ENCODE measurements around the gene SLCO2A1.
A peak's percentile ranks its signal among the peaks of the same experiment; 100 is the strongest.

The SLCO2A1 gene

DNA sequence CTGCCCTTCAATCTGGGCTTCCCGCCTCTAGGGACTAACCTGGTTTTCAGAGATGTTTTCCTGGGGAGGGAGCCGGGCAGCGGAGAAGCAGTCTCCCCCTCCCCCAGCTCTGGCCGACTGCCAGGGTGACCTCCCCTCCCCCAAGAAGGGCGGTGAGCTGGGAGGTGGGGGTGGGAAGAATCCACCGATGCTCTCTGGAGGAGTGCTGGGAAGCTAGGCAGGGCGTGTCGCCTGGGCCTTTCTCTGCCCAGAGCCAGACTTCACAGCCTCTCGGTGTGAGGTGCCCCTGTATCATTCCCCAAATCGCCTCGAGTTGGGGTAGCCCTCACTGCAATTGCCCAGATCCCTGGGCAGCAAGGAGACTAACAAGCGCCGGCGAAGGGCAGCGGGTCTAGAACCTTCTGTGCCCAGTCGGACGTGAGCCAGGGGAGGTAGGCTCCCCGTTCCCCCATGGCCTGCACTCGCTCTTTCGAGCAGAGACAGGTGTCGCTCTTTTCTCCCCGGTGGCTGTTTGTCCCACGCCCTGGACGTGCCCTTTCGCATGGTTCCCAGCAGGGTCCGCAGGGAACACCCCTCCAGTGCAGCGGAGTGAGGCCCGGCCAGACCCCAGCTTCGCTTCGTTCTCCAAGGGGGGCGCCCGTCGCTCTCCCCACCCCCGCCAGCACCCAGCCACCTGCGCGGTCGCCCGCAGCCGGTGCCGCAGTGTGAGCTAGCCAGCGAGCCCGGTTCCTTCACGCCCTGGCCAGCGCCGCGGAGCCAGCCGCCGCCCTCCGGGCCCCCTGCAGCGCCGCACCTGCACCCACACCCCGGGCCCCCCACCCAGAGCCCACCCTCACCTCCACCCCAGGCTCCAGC, 135.1 kb downstream of the SLCO2A1 start:
- DNase-seq, result no peak

DNA sequence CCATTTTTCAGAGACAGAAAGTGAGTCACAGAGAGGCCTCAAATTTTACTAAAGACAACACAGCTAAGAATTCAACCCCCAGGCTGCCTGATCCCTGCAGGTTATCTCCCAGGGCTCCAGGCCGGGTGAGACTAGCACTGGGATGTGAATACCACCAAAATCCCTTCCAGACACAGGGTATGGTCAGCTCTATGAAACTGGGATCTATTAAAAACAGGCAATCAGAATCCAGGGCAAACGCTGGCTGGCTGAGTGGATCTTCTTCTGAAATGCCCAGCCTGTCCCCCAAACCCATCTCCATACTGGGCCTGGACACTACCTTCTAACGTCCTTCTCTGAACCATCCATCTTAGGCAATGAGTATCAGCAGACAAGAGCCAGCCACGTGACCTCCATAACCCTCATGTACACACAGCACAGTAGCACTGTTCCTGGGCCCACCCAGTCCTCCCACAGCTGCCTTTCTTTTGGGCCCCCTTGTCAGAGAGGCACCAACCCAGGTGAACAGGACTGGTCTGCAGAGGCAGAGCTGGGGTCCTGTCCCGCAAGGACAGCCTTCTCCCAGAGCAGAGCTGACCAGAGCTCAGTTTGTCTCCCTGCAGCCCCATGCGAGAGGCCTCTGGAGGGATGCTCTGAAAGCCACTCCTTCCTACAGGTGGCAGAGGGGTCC, 135.9 kb downstream of the SLCO2A1 start:
- DNase-seq, result no peak

DNA sequence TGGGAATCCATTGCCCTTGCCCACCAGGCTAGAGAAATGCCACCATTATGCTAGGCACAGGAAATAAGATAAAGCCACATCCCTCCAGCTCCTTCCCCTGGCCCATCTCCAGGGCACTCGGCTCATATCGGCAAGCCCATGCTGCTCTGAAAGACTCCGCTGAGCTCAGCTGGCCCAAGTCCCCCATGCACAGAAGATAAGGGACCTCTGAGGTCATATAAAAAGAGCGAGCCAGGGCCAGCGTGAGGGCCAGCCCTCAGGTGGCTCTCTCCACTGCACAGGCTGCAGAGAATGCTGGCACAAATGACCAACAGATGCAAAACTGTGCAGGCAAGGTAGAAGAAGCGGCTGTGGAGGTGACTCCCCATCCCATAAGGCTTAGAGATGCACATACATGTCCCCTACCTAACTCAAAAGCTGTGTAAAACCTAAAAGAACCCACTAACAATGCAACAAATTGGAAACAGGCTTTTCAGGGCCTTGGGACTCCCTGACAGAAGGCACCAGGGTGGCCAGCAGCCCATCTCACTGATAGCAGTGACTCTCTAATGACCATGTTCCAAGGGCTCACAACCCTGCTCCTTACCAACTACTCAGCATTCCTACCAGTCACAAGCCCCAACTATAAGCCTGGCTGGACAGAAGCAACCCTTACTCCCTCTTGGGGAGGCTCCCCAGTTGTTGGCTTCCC, 137.0 kb downstream of the SLCO2A1 start:
- no peak for DNase-seq

DNA sequence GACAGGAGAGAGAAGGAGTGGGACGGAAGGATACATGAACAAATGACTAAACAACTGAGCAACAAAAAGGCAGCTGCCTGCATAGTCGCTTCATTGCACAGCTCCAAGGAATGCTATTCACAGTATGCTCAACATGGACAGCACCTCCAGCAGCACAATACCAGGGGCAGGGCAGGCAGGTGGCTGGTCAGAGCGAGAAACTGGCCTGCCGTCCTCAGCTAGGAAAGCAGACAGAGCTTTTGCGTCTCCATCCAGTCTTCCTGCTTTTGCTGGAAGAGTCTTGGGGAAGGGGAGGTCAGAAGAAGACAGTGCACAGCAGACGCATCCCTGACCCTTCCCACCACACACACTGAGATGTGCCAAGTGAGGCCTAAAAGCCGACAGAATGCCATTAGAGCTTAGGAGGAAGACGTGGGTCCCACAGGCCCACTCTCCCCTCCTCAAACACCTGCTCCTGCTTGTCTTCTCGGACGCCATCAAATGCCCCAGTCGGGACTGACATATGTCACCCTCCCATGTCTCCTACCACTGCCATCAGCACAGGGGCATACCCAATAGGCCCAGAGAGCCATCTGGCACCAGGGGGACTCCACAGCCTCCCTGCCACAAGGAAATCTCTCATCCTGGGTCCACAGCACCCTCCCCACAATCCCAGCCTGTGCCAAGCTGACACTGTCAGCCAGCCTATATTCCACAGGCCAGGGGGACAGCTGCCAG, 137.9 kb downstream of the SLCO2A1 start:
- DNase-seq, result no peak

DNA sequence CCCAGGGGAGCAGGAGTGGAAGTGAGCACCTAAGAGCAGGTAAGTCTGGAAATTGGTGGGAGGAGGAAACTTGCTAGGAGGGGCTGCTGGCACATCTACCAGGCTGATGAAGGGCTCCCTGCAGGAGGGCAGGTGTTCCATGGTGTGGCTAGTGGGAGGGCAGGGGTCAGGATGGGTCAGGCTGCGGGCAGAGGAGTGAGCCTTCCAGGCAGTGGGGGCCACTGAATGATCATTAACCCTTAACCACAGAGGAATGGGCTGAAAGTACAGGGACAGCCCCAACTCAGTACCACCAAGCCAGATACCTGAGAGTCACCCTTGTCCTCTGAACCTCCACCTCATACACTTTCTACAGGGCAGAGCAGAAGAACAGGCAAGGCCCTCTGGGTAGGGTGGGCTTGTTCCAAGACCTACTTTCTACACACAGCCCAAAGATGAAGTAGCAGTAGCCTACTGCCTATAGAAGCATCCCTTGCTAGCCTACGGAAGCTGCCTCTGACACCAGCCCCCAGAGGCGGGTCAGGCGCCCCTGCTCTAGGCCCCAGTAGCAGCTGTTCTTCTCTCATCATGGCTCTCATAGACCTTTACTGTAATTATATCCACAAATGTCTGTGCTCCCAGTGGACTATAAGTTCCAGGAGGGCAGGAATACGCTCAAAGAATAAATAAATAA, 138.6 kb downstream of the SLCO2A1 start:
- DNase-seq, result no peak

DNA sequence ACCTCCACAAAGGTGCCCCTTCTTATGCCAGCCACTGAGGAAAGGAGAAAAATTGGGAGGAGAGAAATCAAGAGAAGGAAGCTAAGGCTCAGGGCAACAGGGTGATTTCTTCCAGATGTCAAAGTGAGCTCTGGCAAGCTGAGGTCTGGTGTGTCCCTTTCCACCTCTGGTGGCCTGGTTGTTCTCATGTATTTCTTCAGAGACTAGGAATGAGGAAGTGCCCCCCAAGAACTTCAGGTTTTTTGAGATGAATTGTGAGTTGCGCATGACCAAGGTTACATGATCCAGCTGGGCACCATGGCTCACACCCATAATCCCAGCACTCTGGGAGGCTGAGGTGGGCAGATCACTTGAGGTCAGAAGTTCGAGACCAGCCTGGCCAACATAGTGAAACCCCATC, 139.7 kb downstream of the SLCO2A1 start:
- DNase-seq, result no peak

DNA sequence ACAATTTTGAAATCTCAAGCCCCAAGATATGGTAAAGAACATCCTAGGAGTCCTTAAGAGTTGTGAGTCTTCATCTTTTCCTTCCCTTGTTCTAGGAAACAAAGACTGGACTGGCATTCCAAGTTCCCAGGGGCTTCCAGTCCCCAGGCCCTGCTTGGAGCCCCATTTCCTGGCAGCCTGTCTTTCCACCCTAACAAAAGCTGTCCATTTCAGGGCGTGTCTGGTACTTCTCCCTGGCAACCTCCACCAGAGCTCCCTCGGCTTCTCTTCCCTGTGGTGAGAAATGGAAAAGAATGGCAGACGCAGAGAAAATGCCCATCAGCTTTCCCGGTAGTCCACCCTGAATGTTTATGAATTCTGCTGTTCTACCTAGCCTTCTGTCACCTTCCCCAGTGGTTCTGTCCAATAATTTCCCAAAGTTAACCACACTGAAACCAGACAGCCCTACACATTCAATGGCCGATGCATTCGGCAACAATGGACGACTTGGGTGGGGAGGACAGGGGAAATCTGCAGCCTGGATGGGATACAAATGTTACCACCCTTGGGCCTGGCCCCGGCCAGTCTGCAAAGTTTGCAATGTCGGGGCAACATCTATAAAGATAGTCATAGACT, 140.9 kb downstream of the SLCO2A1 start:
- no peak for DNase-seq

DNA sequence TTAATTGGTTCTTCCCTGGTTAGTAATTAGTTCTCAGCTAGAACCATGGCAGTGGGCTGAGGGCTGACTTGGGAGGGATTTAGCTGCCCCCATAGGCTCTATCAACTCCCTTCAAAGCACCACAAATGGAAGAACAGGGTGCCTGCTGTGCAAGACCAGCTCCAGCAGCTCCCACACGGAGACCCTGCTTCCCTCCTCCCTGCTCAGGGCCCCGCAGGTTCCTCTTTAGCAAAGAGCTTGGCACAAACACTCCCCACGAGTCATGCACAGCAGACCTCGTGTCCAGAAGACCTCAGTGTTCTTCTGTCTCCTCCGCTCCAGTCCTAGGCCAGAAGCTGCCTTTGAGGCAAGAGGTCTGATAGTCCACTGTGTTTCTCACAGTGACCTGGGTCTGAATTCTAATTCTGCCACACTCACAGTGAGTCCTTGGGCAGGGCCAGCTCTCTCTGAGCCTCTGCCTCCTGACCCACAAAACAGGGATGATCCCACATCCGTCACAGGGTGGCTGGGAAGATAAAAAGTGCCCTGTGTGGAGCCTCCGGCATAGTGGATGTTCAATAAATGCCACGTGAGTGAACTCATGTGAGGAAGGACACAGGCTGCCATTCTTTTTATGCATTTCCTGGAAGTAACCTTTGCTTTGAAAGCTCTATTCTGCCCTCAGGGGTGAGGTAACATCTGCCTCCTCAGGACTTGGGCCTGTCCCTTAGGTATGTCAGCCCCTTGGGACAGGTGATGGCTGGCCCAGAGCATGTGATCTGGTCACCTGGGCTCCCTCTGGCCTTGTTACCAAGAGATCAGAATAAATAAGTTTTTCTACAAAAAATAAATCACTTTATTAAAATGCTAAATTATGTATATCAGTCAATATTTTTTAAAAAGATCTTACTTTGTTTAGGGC, 141.7 kb downstream of the SLCO2A1 start:
- DNase-seq, result no peak

DNA sequence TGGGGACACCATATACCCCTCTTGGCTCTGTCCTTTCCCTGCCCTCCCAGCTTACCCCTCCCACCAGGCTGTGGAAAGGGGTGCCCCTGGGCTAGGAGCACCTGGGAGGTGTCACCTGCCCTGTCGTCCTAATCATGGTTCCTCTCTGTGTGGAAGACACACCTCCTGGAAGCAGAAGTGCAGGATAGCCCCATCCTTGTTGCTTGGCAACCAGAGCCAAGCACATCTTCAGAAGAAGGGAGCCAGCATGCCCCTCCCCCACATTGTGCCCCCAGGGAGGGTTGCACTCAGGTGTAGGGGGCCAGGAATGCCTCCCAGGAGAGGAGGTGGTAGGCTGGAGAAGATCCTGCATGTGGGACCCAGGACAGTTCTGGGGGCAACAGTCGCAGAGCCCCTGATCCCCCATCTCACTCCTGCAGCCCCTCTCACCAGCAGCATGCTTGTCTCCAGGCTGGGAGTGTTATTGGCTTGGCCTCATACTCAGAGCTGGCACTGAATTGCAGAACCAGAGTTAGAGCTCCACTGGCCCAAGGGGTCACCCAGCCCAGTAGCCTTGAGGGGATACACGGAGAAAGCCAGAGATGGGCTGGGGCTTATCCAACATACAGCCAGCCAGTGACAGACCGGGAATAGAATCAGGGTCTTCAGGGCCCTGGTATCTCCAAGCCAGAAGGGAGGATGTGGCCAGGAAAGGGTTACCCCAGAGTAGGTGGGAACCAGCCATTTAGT, 142.5 kb downstream of the SLCO2A1 start:
- DNase-seq, result no peak

DNA sequence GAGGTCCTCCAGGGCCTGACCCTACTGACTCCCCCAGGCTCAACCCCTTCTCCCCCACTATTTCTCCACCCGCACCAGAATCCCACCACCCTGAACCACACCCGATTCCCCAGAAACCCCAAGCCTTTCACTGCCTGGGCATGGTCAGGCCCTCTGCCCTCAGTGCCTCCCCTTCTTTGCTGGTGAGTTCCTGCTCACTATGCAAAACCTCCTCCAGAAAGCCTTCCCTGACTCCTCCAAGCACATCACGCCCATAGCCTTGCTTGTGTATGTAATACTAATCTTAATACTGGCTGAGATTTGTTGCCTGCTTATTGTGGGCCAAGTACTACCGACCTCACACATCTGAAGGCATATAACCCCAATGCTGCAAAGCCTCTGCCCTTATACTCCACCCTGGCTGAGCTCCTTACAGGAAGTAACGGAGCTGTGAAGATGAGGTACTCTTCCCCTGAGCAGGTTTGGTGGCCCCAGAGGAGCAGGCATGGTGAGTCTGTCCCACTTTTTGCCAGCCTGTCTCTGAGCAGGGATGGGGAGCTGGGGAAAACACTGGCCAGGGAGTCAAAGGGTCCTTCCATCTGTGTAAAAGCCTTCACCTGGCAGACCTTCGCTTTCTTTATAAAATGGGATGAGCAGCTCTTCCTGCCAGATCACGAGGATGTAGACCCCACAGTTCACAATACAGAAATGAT, 143.5 kb downstream of the SLCO2A1 start:
- no peak for DNase-seq

DNA sequence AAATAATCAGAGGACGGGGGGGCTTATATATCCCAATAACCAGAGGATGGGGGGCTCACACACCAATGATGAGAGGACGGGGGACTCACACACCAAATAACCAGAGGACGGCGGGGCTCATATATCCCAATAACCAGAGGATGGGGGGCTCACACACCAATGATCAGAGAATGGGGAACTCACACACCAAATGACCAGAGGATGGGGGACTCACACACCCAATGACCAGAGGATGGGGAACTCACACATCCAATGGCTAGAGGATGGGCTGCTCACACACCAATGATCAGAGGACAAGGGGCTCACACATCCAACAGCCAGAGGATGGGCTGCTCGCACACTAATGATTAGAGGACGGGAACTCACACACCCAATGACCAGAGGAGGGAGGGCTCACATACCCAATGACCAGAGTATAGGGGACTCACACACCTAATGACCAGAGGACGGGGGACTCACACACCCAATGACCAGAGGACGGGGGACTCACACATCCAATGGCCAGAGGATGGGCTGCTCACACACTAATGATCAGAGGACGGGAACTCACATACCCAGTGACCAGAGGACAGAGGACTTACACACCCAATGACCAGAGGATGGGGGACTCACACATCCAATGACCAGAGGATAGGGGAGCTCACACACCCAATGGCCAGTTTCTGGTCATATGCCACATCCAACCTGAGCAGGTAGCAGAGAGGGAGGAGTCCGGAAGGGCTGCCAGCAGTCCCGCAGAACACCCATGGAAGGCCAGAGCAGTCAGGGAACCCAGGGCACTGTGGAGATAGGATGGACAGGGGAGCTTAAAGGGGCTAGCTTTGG, 144.6 kb downstream of the SLCO2A1 start:
- DNase-seq, result no peak

DNA sequence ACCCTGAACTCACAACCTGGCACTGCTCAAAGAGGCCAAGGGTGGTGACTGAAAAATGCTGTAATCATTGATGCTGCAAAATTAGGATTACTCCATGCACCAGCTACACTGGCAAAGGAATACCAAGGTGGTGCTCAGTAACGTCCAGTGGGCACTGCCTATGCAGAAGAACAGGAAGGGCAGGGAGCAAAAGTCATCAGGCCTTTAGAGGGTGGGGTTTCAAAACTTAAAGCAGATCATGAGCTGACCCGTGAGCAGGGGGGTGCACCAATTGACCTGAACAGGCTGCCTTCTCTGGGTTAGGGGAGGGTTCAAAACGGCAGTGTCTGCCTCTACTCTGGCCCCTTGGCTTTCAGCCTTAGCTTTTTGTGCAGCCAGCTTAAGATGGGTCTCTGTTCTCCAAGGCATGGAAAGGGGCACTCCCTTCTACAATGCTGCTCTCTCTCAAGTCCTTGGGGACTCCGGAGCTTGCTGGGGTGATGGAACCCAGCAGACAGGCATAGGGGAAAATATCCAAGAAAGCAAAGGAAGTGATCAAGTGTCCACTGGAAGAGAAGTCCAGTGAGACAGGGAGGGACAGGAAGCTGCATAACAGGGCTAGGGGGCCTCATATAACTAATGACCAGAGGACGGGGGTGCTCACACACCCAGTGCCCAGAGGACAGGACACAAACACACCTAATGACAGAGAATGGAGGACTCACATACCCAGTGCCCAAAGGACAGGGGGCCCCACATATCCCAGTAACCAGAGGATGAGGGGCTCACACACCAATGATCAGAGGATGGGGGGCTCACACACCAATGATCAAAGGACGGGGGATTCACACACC, 145.5 kb downstream of the SLCO2A1 start:
- no peak for DNase-seq

DNA sequence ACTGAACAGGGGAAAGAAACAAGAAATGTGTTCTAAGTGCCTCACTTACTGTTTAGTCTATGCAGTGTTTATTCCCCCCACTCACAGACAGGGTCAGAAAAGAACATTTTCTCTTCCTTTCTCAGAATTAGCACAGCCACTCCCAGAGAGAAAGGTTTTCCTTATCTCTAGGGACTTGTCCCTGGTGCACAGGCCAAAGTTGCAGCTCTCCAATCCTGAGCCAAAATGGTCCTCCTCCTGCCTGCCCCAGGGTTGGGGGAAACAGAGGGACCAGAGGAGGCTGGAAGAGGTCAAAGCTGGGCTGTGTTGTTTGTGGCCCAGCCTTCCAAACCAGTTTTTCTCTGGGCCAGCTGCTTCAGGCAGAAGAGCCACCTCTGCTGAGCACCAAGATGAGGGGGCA, 146.1 kb downstream of the SLCO2A1 start:
- no peak for DNase-seq

DNA sequence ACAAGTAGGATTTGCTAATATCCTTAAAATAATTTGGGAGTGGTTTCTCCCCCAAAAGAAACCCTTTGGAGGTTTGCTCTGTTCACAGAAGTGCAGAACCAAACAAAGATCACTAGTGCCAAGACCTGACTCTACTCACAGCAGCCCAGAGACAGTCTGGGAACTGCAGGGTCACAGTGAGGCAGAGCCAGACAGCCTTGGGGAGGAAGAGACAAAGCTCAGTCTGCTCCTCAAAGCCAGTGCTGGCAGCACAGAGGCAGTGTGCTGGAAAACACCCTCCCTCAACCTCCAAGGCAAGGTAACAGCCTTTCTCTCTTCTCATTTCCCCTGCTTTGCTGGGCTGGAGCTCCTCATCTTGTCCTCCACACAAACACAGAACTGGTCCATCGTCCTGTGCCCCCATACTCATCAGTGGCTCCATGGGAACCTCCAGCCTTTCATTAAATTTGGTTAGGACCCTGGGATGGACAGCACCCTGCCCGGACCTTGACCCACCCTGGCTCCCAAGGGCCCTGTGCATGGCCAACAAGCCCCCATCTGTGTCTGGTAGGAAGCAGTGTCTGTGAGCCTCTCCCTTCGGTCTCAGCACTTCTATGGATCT, 146.6 kb downstream of the SLCO2A1 start:
- DNase-seq, result no peak

DNA sequence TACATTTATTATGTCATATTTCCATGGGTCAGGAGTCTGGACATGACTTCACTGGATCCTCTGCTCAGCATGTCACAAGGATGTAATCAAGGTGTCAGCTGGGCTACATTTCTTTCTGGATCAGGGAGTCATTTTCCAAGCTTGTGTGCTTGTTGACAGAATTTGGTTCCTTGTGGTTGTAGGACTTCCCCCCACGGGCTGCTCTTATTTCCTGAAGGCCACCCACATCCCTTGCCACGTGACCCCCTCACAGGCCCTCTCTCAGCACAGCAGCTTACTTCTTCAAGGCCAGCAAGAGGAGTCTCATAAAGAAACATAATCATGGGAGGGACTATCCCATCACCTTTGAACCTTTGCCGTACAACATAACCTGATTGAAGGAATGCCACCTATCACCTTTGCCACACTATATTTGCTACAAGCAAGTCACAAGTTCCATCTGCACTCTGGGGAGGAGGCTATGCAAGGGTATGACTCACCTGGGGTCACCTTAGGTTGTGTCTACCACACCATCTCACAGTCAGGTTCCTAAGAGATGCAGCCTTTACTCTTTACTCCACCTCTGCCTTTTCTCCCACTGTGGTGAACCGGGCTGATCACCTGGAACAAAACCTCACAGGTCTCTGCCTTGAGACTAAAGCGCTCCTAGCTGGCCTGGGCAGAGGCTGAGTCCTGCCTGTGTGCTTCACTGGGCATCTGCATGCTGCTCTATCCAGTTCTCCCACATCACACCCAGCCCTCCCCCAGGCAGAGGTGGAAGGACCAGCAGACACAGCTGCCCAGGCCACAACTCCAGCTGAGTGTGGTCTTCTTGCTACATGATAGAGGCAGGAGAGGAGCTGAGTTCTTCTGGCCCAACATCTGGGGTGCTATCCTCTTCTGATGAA, 147.5 kb downstream of the SLCO2A1 start:
- peak; percentile 17 for DNase-seq

DNA sequence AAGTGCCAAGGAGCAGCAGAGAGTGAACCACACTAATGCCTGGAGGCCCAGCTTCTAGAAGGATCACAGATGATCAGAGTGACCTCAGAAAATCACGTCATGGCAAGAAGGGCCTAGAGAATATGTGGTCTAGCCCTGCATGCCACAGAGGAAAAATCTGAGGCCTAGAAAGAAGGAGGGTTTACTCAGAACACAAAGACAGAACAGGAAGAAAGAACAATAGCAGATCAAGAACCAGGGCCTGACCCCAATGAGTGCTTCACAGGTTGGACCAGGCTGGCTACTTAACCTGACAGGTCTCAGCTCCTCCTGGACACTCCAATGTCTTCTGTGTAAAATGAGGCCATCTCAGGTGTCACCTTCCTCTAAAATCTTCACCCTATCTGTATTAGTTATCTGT, 148.2 kb downstream of the SLCO2A1 start:
- DNase-seq, result no peak
